GM12892 (cell line): Measurements from ENCODE around the gene IPMK.

ENCODE experiments used
- POLR2A ChIP-seq: IDR thresholded peaks from 2 replicates; pipeline ENCODE4 v1.6.1; 2011; ENCODE audit warnings: low read depth, low read length, control low read depth
- POLR2AphosphoS5 ChIP-seq: IDR thresholded peaks from 2 replicates; pipeline ENCODE4 v1.6.1; 2011; ENCODE audit warnings: low read depth, low read length, control low read depth

DNA sequence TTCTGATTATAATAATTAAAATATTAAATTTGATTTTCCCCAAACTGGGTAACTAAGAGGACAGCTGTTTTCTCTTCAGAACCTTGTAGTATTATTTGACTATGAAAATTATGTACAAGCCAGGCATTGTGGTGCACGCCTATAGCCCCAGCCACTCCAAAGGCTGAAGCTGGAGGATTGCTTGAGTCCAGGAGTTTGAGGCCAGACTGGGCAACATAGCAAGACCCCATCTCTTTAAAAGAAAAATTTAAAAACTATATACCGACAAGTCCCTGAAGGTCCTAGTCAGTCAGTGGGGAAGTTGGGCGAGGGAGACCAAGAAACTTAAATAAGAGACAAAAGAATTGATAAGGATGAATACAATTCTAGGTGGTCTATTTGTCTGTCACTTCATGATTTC lies 40.0 kb upstream of the IPMK start:
- TF ChIP-seq POLR2AphosphoS5 (no peak), POLR2A (no peak)
